IgD-negative memory B cell (primary cell): ENCODE measurements around the gene FAM3D. TPM values are rescaled to one million over a fixed set of nuclear protein-coding genes. Genes with fewer than 3 reads are reported as not detected.
A peak's percentile ranks its signal among the peaks of the same experiment; 100 is the strongest.

Source experiments
- H3K27ac Mint-ChIP-seq, 3 donors: one replicate each; pipeline ENCODE4 v1.8.0; 2020 to 2022; ENCODE audit warnings: mild to moderate bottlenecking in 3 of 3, mixed read lengths in 3 of 3, moderate library complexity in 1 of 3
- H3K27me3 Mint-ChIP-seq: one replicate; pipeline ENCODE4 v1.8.0; 2021; ENCODE audit warnings: mixed read lengths
- H3K36me3 Mint-ChIP-seq: one replicate; pipeline ENCODE4 v1.8.0; 2020; ENCODE audit warnings: mild to moderate bottlenecking, mixed read lengths
- H3K4me1 Mint-ChIP-seq, 3 donors: one replicate each; pipeline ENCODE4 v1.8.0; 2020 to 2022; ENCODE audit warnings: mixed read lengths in 3 of 3, mild to moderate bottlenecking in 1 of 3
- H3K4me3 Mint-ChIP-seq, 4 donors: one replicate each; pipeline ENCODE4 v1.8.0; 2020 to 2022; ENCODE audit warnings: mild to moderate bottlenecking in 4 of 4, mixed read lengths in 4 of 4, moderate library complexity in 3 of 4
- H3K9me3 Mint-ChIP-seq, 3 donors: one replicate each; pipeline ENCODE4 v1.8.0; 2020 to 2021; ENCODE audit warnings: mixed read lengths in 3 of 3, mild to moderate bottlenecking in 1 of 3
- polyA plus RNA-seq: library from polyadenylated mRNA; unstranded; fragments of 300-500 nt; fragmentation: Illumina TruSeq; gene quantifications from one replicate; pipeline ENCODE4 v1.2.3, GENCODE V29; 2021

The FAM3D gene
- polyA plus RNA-seq, 1 donor from 2014 or later: not detected

DNA sequence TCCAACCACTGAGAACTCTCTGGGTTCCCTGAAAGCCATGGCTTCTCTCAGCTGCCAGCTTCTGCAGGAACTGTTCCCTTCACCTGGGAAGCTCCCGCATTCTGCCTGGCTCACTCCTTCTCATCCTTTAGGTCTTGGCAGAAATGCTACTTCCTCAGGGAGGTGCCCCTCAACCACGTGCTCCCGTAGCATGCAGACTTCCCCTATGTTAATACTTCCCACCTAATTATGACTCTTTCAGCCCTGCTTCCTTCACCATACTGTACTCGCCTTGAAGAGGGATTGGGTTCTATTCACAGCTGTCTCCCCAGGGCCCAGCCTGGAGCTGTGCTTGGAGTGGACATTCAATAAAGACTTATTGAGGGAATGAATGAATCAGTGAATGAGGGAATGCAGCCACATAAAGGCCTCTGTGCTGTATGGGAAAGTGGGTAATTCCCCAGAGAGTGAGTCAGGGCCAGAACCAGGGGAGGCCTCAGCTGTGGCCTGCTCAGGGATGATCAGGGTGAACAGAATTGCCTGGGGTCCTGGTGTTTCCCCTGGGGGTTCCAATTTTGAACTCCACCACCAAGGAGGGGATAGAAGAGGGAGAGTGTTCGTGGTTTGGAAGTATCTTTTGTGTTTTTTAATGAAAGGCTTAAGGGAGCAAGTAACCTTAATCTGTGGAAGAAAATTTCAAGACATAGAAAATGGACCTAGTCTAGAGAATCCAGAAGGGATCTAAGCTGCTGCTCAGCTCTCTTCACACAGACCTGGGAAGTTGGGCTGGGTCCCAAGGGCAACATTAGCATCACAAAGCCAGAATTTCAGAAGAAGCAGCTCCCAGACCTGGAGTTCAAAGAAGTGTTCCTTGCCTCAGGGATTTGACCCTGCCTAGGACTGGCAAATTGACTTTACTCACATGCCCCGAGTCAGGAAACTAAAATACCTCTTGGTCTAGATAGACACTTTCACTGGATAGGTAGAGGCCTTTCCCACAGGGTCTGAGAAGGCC, 74.8 kb downstream of the FAM3D start:
- peak overlapping the region in 1 of 3 donors; percentile 4 for H3K27ac Mint-ChIP-seq
- H3K4me3 Mint-ChIP-seq: no peak overlapping the region
- peaks cover 2% of the 10 kb centered on the region for H3K36me3 Mint-ChIP-seq
- peaks cover 0 to 2% (median 0%) of the 10 kb centered on the region in 3 donors for H3K4me1 Mint-ChIP-seq
- peaks cover 11% of the 10 kb centered on the region for H3K27me3 Mint-ChIP-seq
- H3K9me3 Mint-ChIP-seq: no peaks in the 10 kb centered on the region

DNA sequence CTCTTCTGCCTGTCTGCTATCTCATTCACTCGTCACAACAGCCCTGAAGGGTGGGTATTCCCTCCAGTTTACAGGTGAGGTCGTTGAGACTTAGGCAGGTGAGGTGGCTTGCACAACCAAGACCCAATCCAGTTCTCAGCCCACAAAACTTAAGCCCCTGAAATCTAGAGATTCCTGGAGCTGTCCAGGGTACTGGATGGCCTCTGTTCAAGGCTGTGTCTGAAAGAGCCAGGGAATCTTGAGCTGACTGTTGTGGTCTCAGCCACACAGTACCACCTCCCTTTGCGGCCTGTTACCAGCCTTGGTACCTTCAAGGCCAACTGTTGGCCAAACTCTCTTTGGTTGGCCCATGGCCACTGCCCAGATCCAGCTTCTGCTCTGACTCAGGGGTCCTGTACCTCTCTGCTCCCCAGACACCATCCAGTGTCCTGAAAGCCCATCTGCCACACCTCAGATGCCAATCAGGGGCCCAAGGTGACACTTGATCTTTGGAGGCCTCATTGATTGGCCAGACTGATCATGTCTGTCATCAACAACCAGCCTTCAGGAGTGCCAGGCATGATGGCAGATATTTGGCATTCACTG, 78.5 kb downstream of the FAM3D start:
- Mint-ChIP-seq H3K27ac (no peak overlapping the region), H3K36me3 (peaks cover 4% of the 10 kb centered on the region), H3K9me3 (peaks cover 0 to 3% (median 2%) of the 10 kb centered on the region in 3 donors), H3K4me3 (peak overlapping the region in 1 of 4 donors; percentile 74), H3K4me1 (peaks cover 0 to 11% (median 4%) of the 10 kb centered on the region in 3 donors), H3K27me3 (peaks cover 37% of the 10 kb centered on the region)

DNA sequence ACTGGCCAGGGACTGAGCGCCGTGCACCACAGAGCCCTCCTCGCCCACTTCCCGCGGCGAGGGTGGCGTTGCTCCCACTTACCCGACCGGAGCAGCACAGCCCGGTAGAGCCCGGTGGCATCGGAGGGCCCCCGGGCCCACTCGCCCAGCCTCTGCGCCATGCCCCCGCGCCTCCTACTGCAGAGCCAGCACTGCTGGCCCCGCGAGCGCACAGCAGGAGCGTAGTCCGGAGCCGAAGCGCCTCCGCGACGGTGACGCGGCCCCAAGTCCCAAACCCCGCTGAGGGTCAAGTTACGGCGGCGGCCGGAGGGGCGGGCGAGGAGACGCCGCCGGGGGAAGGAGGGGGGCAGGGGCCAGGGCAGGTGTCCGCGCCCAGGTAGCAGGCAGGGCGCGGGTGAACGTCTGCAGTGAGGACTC, 79.8 kb downstream of the FAM3D start:
- H3K27me3 Mint-ChIP-seq: peaks cover 37% of the 10 kb centered on the region
- H3K27ac Mint-ChIP-seq: no peak overlapping the region
- peaks cover 0 to 11% (median 6%) of the 10 kb centered on the region in 3 donors for H3K4me1 Mint-ChIP-seq
- H3K9me3 Mint-ChIP-seq: peaks cover 0 to 3% (median 2%) of the 10 kb centered on the region in 3 donors
- H3K4me3 Mint-ChIP-seq: no peak overlapping the region
- peaks cover 4% of the 10 kb centered on the region for H3K36me3 Mint-ChIP-seq

DNA sequence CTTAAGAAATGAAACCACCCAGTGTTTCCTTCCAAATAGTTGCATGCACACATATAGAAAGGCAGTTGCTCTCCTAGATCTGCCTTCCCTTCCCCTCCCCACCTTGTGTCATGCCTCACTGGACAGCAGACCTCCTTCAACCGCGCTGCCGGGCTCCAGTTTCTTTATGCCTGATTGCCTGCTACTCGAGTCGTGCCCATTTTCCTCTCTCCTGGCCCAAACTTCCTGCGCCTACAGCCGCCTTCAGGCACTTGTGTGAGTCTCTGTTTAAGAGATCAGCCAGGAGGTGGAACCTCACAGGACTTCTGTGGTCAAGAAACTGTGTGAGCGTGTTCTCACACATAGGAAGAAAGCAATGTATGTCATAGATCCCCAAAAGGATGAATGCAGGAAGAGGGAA, 80.6 kb downstream of the FAM3D start:
- H3K9me3 Mint-ChIP-seq: peaks cover 0 to 3% (median 2%) of the 10 kb centered on the region in 3 donors
- peaks cover 37% of the 10 kb centered on the region for H3K27me3 Mint-ChIP-seq
- peak overlapping the region in 1 of 3 donors; percentile 82 for H3K27ac Mint-ChIP-seq
- peaks cover 4% of the 10 kb centered on the region for H3K36me3 Mint-ChIP-seq
- peaks cover 0 to 11% (median 10%) of the 10 kb centered on the region in 3 donors for H3K4me1 Mint-ChIP-seq
- H3K4me3 Mint-ChIP-seq: peak overlapping the region; percentile 80 to 92 (median 87)

DNA sequence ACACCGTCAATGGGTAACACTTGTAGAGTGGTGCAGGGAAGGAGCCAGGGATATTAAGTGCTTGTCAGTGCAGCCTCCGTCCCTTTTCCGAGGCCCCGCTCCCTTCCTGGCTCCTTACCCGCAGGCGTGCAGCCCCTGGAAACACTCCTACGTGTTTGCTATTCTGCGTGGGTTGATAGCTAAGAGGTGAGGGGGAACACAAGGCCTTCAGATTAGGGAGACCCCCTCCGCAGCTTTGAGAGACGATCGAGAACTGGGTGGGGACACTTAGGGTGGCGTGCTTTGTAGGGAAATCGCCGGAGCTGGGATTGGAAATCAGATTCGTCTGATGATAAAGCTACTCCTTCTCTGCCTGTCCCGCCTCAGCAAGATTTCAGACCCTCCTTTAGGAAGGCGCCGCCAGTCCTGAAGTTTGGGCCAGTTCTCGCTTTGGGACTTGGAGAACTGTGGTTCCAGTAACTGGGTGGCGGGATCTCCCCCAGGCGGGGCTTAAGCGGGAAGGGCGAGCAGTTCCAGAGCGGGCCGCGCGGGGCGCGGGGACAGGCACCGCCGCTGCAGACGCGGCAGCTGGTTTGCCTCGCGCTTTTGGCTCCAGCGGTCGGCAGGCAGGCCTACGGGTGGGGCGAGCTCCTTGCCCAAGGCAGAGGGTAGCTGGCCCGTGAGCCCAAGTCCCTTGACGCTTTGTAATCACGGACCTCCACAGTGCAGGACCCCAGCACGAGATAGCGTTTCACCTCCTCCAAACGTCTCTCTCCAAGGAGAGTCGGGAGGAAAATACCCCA, 81.4 kb downstream of the FAM3D start:
- H3K9me3 Mint-ChIP-seq: peaks cover 0 to 3% (median 2%) of the 10 kb centered on the region in 3 donors
- peaks cover 0 to 11% (median 10%) of the 10 kb centered on the region in 3 donors for H3K4me1 Mint-ChIP-seq
- H3K27me3 Mint-ChIP-seq: peaks cover 38% of the 10 kb centered on the region
- peak overlapping the region in 1 of 3 donors; percentile 41 for H3K27ac Mint-ChIP-seq
- H3K36me3 Mint-ChIP-seq: peaks cover 4% of the 10 kb centered on the region
- peak overlapping the region; percentile 80 to 92 (median 87) for H3K4me3 Mint-ChIP-seq

DNA sequence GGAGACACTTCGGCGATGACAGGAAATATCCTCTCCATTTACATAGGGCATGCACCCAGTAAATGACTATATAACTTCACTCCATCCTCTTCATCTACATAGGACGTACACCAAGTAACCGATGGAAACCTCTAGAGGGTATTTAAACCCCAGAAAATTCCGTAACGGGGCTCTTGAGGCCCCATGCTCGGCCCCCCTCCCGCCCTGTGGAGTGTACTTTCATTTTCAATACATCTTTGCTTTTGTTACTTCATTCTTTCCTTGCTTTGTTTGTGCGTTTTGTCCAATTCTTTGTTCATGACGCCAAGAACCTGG, 81.9 kb downstream of the FAM3D start:
- Mint-ChIP-seq H3K4me3 (peak overlapping the region; percentile 80 to 92 (median 87)), H3K27me3 (peaks cover 38% of the 10 kb centered on the region), H3K4me1 (peaks cover 0 to 11% (median 10%) of the 10 kb centered on the region in 3 donors), H3K36me3 (peaks cover 4% of the 10 kb centered on the region), H3K9me3 (peaks cover 0 to 3% (median 2%) of the 10 kb centered on the region in 3 donors), H3K27ac (peak overlapping the region in 1 of 3 donors; percentile 41)

Other genes with a start within 250 kb of the FAM3D start
- 85.8 TPM for gene PDHB, start 232.9 kb downstream of the FAM3D start, polyA plus RNA-seq
- 15.5 TPM for gene KCTD6, start 174.7 kb downstream of the FAM3D start, polyA plus RNA-seq
- not detected for gene ACOX2, start 129.6 kb downstream of the FAM3D start, polyA plus RNA-seq
- not detected for gene FAM107A, start 89.4 kb downstream of the FAM3D start, polyA plus RNA-seq